Measurements from ENCODE around the gene TPD52L2. TPM values are rescaled to one million over a fixed set of nuclear protein-coding genes. Genes with fewer than 3 reads are reported as not detected.
"Not testable (repeated sequence)": the region's sequence is repeated elsewhere in the genome, so short reads cannot be mapped to it uniquely, and the experiment has no call there.

The TPD52L2 gene
- total RNA-seq, 1 experiment from 2014 or later: 147 TPM

DNA sequence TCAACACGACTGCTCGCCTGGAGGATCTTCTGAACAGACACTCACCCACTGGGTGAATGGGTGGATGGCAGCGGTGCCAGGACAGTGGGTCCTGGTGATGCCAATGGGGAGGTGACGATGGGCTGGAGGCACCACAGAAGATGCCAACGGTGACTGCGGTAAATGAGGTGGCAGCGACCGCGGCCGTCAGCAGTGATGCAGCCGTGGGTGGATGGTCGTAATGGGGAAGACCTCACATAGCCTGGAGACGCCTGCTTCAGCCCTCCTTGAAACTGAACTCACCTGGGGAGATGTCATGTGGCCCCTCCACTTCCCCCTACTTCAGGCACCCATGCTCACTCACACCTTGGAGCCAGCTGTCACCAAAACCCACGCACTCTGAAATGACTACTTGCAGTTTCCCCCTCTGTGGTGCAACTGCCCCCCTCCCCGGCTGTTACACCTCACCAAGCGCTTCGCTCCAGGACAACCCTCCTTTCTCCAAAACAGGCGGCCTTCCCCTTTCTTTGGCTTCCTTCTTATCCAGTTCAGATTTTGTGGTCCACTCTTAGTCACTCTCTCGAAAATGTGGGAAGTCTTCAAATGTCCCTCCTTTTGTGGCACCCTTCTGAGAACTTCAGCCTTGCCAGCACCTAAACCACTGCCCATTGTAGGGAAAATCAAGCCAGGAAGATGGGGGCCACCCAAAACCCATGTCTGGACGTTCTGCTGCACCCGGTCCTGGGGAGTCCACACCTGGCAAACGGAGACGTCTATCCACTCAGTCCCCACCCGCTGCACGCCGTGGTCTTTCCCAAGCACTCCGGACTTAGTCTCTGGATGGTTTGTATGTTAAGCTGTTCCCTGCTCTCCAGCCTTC, 14.2 kb upstream of the TPD52L2 start:
- no TSS peak for BruUV-seq (replicated peaks)
- Histone ChIP-seq H3K4me3 (ENCODE audit: low read length) (no peak overlapping the region), H3K27ac (ENCODE audit: low read length) (no peak overlapping the region), H3K9me2 (replicated peaks; ENCODE audit: low read length) (no peaks in the 10 kb centered on the region), H3F3A (ENCODE audit: low read length, unreplicated experiment) (no peaks in the 10 kb centered on the region), H3K9me3 (ENCODE audit: low read length) (no peaks in the 10 kb centered on the region), H3K79me2 (ENCODE audit: low read length) (no peaks in the 10 kb centered on the region), H3K4me2 (ENCODE audit: low read length) (no peak overlapping the region), H2AFZ (ENCODE audit: low read length) (no peak overlapping the region), H3K9ac (ENCODE audit: low read length) (no peak overlapping the region), H3K36me3 (ENCODE audit: low read depth, low read length) (no peaks in the 10 kb centered on the region), H3K27me3 (ENCODE audit: low read length) (peaks cover 20% of the 10 kb centered on the region), H3K4me1 (ENCODE audit: insufficient read depth, low read length) (peaks cover 7% of the 10 kb centered on the region), H4K20me1 (ENCODE audit: low read length) (no peaks in the 10 kb centered on the region)
- no peak for DNase-seq
- ATAC-seq: no peak
- intact Hi-C loops (cut with micrococcal nuclease): no loop called here
- TF ChIP-seq EZH2 (IDR thresholded peaks at IDR 0.05; ENCODE audit: low read length, unreplicated experiment) (no peak), EZH2phosphoT487 (IDR thresholded peaks at IDR 0.05; ENCODE audit: borderline replicate concordance, low read length) (no peak)
- TF ChIP-seq, protein P1, sequence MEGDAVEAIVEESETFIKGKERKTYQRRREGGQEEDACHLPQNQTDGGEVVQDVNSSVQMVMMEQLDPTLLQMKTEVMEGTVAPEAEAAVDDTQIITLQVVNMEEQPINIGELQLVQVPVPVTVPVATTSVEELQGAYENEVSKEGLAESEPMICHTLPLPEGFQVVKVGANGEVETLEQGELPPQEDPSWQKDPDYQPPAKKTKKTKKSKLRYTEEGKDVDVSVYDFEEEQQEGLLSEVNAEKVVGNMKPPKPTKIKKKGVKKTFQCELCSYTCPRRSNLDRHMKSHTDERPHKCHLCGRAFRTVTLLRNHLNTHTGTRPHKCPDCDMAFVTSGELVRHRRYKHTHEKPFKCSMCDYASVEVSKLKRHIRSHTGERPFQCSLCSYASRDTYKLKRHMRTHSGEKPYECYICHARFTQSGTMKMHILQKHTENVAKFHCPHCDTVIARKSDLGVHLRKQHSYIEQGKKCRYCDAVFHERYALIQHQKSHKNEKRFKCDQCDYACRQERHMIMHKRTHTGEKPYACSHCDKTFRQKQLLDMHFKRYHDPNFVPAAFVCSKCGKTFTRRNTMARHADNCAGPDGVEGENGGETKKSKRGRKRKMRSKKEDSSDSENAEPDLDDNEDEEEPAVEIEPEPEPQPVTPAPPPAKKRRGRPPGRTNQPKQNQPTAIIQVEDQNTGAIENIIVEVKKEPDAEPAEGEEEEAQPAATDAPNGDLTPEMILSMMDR (conservative IDR thresholded peaks at IDR 0.05; ENCODE audit: low read depth, low read length): no peak
- ChIA-PET POLR2A (ENCODE audit: unreplicated experiment) (no interaction called here), CTCF (no interaction called here)

DNA sequence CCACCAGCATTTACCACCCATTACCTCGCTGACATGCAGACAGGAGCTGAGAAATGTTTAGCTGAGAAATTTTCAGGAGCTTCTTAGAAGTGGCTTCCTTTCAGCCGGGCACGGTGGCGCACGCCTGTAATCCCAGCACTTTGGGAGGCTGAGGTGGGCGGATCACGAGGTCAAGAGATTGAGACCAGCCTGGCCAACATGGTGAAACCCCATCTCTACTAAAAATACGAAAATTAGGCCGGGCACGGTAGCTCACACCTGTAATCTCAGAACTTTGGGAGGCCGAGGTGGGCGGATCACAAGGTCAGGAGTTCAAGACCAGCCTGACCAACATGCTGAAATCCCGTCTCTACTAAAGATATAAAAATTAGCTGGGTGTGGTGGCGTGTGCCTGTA, 13.5 kb upstream of the TPD52L2 start:
- H3K4me1 ChIP-seq (ENCODE audit: insufficient read depth, low read length); H3K9me3 ChIP-seq (ENCODE audit: low read length); H4K20me1 ChIP-seq (ENCODE audit: low read length); H3K79me2 ChIP-seq (ENCODE audit: low read length); ATAC-seq; H3K4me3 ChIP-seq (ENCODE audit: low read length); POLR2A ChIA-PET (ENCODE audit: unreplicated experiment); H2AFZ ChIP-seq (ENCODE audit: low read length); H3K4me2 ChIP-seq (ENCODE audit: low read length); H3K36me3 ChIP-seq (ENCODE audit: low read depth, low read length); intact Hi-C loops (cut with micrococcal nuclease); H3F3A ChIP-seq (ENCODE audit: low read length, unreplicated experiment); H3K27ac ChIP-seq (ENCODE audit: low read length); CTCF ChIA-PET; H3K9ac ChIP-seq (ENCODE audit: low read length); BruUV-seq (replicated peaks); DNase-seq; H3K9me2 ChIP-seq (replicated peaks; ENCODE audit: low read length): not testable (repeated sequence)
- H3K27me3 ChIP-seq (ENCODE audit: low read length): peaks cover 24% of the 10 kb centered on the region

DNA sequence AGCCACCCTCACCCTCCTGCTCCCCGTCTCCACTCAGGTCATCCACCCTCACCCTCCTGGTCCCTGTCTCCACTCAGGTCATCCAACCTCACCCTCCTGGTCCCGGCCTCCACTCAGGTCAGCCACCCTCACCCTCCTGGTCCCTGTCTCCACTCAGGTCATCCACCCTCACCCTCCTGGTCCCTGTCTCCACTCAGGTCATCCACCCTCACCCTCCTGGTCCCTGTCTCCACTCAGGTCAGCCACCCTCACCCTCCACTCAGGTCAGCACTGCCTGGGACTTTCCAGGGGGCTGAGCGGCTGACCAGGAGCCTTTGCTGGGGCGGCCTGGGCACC, 11.4 kb upstream of the TPD52L2 start:
- peaks cover 20% of the 10 kb centered on the region for H3K27me3 ChIP-seq (ENCODE audit: low read length)
- H2AFZ ChIP-seq (ENCODE audit: low read length); CTCF ChIA-PET; H3K9ac ChIP-seq (ENCODE audit: low read length); H3K27ac ChIP-seq (ENCODE audit: low read length); H3K4me3 ChIP-seq (ENCODE audit: low read length); DNase-seq; ATAC-seq; H3K36me3 ChIP-seq (ENCODE audit: low read depth, low read length); H3K4me1 ChIP-seq (ENCODE audit: insufficient read depth, low read length); intact Hi-C loops (cut with micrococcal nuclease); BruUV-seq (replicated peaks); H3K79me2 ChIP-seq (ENCODE audit: low read length); H4K20me1 ChIP-seq (ENCODE audit: low read length); H3K4me2 ChIP-seq (ENCODE audit: low read length); H3F3A ChIP-seq (ENCODE audit: low read length, unreplicated experiment); H3K9me3 ChIP-seq (ENCODE audit: low read length); H3K9me2 ChIP-seq (replicated peaks; ENCODE audit: low read length): not testable (repeated sequence)
- POLR2A ChIA-PET (ENCODE audit: unreplicated experiment): interaction anchor here (0.6 to 0.7 kb wide), 2 partner anchors 35 to 91 kb away, joined by 3 to 7 read pairs; no protein-coding TSS in a partner anchor

Data from PC-3 (cell line).